ENCODE results near the gene SYNC. TPM values are rescaled to one million over a fixed set of nuclear protein-coding genes. Genes with fewer than 3 reads are reported as not detected.

SYNC gene
- total RNA-seq, 1 donor from 2014 or later = 0.12 TPM

DNA sequence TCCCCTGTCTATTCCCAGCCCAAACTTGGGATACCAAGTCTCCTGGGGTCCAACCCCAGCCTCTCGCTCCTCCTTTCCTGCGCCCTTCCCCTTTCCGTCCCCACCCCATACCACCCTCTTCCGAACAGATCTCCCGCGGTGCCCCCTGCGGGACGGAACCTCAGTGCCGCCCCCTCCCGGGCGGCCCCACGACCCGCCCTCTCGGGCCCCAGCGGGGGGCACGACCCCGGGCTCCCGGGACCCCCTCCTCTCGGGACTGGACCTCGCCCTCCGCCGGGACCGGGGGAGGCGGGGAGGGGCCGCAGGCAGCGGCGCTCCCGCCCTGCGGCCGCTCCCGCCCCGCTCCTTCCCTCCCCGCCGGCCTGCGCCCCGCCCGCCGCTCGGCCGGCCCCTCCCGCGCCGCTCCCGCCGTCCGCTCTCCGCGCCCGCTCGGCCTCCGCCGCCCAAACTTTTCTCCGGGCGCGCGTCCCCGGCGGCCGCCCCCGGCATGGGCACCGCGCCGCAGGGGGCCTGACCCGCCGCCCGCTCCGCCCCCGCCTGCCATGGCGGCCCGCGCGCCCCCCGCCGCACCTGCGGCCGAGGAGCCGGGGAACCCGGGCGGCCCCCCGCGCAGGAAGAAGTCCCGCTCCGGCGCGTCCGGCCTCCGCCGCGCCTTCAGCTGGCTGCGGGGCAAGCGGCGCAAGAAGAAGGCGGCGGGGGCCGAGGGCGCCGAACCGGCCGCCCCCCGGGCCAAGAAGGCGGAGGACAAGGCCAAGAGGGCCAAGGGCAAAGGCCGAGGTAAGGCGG is 39.0 kb upstream of the SYNC start:
- DNase-seq (ENCODE audit: low read depth, low spot score) = no peak
- TF ChIP-seq, protein P1, sequence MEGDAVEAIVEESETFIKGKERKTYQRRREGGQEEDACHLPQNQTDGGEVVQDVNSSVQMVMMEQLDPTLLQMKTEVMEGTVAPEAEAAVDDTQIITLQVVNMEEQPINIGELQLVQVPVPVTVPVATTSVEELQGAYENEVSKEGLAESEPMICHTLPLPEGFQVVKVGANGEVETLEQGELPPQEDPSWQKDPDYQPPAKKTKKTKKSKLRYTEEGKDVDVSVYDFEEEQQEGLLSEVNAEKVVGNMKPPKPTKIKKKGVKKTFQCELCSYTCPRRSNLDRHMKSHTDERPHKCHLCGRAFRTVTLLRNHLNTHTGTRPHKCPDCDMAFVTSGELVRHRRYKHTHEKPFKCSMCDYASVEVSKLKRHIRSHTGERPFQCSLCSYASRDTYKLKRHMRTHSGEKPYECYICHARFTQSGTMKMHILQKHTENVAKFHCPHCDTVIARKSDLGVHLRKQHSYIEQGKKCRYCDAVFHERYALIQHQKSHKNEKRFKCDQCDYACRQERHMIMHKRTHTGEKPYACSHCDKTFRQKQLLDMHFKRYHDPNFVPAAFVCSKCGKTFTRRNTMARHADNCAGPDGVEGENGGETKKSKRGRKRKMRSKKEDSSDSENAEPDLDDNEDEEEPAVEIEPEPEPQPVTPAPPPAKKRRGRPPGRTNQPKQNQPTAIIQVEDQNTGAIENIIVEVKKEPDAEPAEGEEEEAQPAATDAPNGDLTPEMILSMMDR (conservative IDR thresholded peaks at IDR 0.05) = peak; percentile 55
- Mint-ChIP-seq H3K4me1 (peaks cover 14% of the 10 kb centered on the region), H3K27me3 (ENCODE audit: low read depth) (peaks cover 11% of the 10 kb centered on the region), H3K4me3 (peak overlapping the region; percentile 87), H3K36me3 (ENCODE audit: low read depth) (no peaks in the 10 kb centered on the region), H3K27ac (ENCODE audit: unreplicated experiment) (no peak overlapping the region), H3K9me3 (no peaks in the 10 kb centered on the region)

DNA sequence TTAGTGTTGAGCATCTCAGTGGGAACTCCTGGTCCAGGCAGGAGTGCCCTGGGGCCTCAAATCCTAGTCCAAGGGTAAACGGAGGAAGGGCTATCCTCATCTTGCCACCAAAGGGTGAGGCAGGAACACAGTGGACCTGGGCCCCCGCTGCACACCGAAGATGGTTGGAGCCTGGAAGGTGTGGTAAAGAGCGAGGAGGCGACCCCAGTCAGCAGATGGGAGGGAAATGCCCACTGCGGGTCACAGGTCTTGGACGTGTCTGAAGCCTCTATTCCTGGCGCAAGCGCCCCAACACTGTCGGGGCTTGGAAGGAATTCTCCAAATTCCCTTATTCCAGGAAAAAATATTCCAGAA is 38.5 kb upstream of the SYNC start:
- no peak for DNase-seq (ENCODE audit: low read depth, low spot score)
- H3K9me3 Mint-ChIP-seq = no peaks in the 10 kb centered on the region
- no peaks in the 10 kb centered on the region for H3K36me3 Mint-ChIP-seq (ENCODE audit: low read depth)
- H3K27me3 Mint-ChIP-seq (ENCODE audit: low read depth) = peaks cover 12% of the 10 kb centered on the region
- peak overlapping the region; percentile 87 for H3K4me3 Mint-ChIP-seq
- TF ChIP-seq, protein P1 (conservative IDR thresholded peaks at IDR 0.05) = no peak
- H3K27ac Mint-ChIP-seq (ENCODE audit: unreplicated experiment) = no peak overlapping the region
- peaks cover 16% of the 10 kb centered on the region for H3K4me1 Mint-ChIP-seq

DNA sequence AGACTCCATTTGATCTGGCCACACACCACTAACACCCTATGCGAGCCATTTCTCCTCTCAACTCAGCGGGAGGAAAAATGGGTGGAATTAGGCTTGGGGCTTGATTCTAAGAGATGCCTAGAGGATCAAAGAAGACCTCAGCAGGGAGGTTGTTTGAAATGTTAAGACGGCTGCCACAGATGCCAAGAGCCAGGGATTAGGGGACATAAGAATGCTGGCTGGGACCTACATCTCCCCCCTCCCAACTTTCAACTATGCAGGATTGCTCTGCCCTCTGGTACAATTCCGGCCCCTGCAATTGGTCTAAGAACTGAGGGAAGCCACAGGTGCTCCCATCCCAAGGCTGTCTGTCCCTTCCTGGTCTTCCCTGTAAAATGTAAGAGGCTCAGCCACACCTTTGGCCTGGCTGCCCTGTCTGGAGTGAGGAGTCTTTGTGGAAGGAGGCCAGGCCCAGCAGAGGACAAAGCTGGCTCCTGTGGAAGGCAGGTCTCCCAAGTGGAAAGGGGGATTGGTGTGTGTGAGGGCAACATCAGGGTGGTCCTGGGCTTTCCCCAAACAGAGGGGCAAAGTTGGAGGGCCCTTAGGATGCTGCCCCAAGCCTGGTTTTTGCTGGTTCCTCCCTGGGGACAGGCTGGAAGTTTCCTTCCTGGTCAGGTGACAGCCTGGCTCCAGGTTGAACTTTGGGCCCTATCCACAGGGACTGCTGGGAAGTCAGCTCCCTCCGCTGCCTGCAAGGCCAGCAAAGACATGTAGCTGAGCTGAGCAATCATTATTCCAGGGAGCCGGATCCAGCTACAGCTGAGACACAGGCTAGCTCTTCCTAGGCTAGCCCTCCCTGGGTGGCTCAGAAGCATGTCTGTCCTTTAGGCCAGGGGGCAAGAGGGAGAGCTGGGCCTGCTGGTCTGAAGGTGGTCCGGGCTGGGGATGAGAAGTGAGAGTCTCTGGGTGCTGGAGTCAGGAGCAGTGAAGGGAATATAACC is 34.5 kb upstream of the SYNC start:
- H3K36me3 Mint-ChIP-seq (ENCODE audit: low read depth) = no peaks in the 10 kb centered on the region
- H3K4me1 Mint-ChIP-seq = peaks cover 18% of the 10 kb centered on the region
- no peak for DNase-seq (ENCODE audit: low read depth, low spot score)
- TF ChIP-seq, protein P1 (conservative IDR thresholded peaks at IDR 0.05) = no peak
- H3K4me3 Mint-ChIP-seq = peak overlapping the region; percentile 2
- peaks cover 12% of the 10 kb centered on the region for H3K27me3 Mint-ChIP-seq (ENCODE audit: low read depth)
- H3K9me3 Mint-ChIP-seq = no peaks in the 10 kb centered on the region
- no peak overlapping the region for H3K27ac Mint-ChIP-seq (ENCODE audit: unreplicated experiment)

DNA sequence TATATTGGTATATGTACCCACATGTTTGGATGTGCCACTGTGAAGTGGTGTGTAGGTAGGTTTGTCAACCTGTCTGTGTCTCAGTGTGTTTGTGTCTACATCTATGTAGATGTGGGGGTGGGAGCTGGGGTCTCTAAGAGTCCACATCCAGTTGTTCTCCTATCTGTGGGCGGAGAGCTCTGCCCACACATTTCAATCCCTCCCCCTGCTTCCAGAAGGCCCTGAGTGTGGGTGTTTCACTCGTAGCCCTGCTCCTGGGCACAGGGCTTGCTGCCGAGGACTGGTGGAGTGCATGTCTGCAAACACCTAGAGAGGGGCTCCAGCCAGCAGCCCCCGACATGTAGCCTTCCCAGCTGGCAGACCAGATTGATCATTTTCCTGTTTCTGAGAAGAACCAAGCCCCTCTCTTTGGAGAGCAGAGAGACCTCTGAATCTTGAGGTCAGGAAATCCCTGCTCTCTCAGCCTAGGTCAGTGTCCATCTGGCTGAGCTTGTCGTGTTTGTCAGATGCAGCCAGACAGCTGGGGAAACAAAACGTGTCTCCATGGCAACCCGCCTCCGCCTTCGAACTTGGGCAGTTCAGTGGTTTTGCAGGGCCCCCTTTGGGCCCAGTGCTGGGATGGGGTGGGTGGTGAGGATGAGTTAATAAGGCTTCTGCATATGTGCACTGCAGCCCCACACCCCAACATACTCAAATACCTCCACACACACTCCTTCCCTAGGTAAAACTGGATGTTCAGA is 31.2 kb upstream of the SYNC start:
- peak; percentile 54 for DNase-seq (ENCODE audit: low read depth, low spot score)
- TF ChIP-seq, protein P1 (conservative IDR thresholded peaks at IDR 0.05) = no peak
- Mint-ChIP-seq H3K9me3 (no peaks in the 10 kb centered on the region), H3K4me1 (peaks cover 27% of the 10 kb centered on the region), H3K4me3 (peak overlapping the region; percentile 57), H3K27me3 (ENCODE audit: low read depth) (peaks cover 6% of the 10 kb centered on the region), H3K27ac (ENCODE audit: unreplicated experiment) (peak overlapping the region; percentile 35), H3K36me3 (ENCODE audit: low read depth) (no peaks in the 10 kb centered on the region)

All from neural crest cell (in vitro differentiated cells).